ENCODE measurements around the gene CEP162.

DNA sequence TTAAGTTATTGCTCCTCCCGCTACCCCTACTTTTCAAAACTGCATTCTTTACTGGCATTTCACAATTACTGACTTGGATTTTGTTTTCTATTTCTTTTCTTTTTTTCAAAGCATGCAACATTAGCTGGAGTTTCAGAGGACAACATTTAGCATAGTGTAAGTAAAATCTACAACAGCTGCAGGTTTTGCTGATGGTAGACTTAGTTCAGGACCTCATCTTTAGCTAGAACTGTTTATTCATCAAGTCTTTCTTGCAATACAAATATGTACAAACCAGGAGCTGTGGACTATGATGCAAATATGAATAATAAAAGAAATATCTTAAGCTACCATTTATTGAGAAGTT lies 728 bp upstream of the CEP162 start:
- TF ChIP-seq, protein P1, sequence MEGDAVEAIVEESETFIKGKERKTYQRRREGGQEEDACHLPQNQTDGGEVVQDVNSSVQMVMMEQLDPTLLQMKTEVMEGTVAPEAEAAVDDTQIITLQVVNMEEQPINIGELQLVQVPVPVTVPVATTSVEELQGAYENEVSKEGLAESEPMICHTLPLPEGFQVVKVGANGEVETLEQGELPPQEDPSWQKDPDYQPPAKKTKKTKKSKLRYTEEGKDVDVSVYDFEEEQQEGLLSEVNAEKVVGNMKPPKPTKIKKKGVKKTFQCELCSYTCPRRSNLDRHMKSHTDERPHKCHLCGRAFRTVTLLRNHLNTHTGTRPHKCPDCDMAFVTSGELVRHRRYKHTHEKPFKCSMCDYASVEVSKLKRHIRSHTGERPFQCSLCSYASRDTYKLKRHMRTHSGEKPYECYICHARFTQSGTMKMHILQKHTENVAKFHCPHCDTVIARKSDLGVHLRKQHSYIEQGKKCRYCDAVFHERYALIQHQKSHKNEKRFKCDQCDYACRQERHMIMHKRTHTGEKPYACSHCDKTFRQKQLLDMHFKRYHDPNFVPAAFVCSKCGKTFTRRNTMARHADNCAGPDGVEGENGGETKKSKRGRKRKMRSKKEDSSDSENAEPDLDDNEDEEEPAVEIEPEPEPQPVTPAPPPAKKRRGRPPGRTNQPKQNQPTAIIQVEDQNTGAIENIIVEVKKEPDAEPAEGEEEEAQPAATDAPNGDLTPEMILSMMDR (IDR thresholded peaks at IDR 0.05), result no peak
- TF ChIP-seq POLR2A (IDR thresholded peaks at IDR 0.05), result no peak

All from tibial nerve (tissue), 3 donors.